GM06990 (cell line): ENCODE measurements around the gene SLC23A1.
"Not testable (repeated sequence)": the region's sequence is repeated elsewhere in the genome, so short reads cannot be mapped to it uniquely, and the experiment has no call there.

Source experiments
- DNase-seq: peaks from one replicate; pipeline ENCODE4 v3.0.0-alpha.2; 2011; ENCODE audit not compliant: insufficient read length; ENCODE audit errors: extremely low read depth
- H3K27me3 ChIP-seq: replicated peaks from 2 replicates; pipeline ENCODE4 v1.6.0; 2011; ENCODE audit warnings: low read length; ENCODE audit not compliant: control insufficient read depth, insufficient read depth
- H3K36me3 ChIP-seq: 2 replicates; pipeline ENCODE4 v1.5.1; 2011; ENCODE audit warnings: low read length; ENCODE audit not compliant: control insufficient read depth, insufficient read depth
- H3K4me3 ChIP-seq: replicated peaks from 2 replicates; pipeline ENCODE4 v1.5.1; 2011; ENCODE audit warnings: low read depth, mild to moderate bottlenecking, control low read depth, low read length
- TF ChIP-seq, protein P1 (sequence below): IDR thresholded peaks from 2 replicates; pipeline ENCODE4 v1.5.1; 2011; ENCODE audit warnings: low read length, control low read depth, mild to moderate bottlenecking, inconsistent platforms; ENCODE audit not compliant: insufficient read depth, poor library complexity, severe bottlenecking

The SLC23A1 gene

DNA sequence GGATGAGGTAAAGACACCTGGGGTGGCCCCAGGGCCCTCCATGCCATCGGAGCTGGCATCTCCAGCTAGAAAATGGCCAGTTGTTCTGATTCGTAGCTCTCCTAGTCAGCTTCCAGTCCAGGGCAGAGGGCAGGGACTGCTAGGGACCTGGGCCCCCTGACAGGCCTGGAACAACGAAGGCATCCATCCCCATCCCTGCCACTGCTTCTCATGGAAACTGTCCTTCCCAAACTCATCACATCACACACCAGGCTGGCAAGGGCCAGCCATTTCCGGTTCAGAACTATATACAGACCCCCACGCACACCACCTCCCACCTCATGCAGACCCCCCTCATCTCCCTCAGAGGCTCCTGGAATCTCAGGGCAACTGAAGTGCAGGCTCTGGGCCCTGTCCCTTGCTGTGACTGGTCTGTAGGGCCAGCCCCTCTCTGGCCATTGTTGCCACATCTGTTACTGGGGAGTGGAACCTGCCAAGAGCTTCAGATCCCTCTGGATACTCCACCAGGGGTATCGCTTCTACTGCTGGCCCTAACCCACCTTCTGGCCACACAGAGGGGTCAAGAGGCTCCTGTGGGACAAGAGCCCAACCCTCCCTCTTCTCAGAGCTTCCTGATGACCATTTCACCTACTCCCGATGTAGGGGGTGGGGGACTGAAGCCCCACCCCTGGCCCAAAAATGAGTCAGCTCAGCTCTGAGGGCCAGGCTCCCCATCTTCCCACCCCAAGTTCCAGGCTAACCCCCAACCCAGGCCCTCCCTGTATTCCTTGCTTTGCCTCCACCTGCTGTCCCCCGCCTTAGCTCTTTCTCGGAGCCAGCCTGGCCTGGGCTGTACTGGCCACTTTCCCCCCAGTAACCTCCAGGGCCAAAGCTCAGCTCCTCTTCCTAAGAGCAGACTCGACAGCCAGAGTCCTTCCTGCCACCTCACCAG lies 7.8 kb upstream of the SLC23A1 start:
- Histone ChIP-seq H3K36me3 (peaks cover 7% of the 10 kb centered on the region), H3K27me3 (no peaks in the 10 kb centered on the region), H3K4me3 (peak overlapping the region; percentile 68)
- DNase-seq = no peak
- TF ChIP-seq, protein P1, sequence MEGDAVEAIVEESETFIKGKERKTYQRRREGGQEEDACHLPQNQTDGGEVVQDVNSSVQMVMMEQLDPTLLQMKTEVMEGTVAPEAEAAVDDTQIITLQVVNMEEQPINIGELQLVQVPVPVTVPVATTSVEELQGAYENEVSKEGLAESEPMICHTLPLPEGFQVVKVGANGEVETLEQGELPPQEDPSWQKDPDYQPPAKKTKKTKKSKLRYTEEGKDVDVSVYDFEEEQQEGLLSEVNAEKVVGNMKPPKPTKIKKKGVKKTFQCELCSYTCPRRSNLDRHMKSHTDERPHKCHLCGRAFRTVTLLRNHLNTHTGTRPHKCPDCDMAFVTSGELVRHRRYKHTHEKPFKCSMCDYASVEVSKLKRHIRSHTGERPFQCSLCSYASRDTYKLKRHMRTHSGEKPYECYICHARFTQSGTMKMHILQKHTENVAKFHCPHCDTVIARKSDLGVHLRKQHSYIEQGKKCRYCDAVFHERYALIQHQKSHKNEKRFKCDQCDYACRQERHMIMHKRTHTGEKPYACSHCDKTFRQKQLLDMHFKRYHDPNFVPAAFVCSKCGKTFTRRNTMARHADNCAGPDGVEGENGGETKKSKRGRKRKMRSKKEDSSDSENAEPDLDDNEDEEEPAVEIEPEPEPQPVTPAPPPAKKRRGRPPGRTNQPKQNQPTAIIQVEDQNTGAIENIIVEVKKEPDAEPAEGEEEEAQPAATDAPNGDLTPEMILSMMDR = no peak

DNA sequence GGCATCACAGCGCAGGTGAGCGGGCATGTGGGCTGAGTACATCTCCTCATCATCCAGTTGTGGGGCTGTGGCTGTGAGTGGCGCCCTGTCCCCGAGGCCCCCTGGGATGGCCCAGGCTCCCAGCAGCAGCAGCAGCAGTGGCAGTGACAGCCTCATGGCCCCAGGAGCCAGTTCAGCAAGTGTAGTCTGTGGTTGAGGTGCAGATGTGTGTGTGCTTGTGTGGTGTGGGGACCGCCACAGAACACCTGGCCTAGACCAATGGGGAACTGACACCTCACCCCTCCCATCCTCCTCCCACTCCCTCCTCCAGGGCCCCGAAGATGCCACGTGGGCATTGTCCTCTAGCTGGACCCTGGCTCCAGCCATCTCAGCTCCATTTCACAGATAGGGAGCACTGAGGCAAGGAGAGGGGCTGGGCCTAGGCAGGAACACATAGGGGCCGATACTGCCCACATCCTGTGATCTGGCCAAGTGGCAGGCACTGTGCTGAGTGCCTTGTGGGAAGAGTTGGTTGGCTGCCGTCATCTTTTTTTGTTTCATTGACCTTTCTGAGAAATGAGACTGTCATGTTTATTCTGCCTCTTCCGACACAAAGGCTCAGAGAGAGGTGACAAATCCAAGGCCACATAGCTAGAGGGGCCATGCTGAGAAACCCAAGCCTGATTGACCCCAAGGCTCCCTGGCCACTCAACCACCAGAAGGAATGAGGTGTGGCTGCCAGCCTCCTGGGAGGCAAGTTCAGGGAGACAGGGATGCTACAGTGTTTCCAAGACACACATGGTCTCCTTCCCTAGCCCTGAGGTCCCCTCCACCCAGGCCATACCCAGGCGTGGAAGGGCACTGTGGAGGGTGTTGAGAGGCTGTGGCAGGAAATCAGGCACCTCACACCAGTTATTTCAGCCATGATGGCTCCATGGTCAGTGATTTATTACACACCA lies 6.9 kb upstream of the SLC23A1 start, which contains the start of gene MZB1:
Gene MZB1, minus strand, starts transcription at position 213 of the 938 bp plus-strand sequence. Its CDS starts 57 bp downstream, at position 156.
- no peaks in the 10 kb centered on the region for H3K27me3 ChIP-seq
- TF ChIP-seq, protein P1 = no peak

DNA sequence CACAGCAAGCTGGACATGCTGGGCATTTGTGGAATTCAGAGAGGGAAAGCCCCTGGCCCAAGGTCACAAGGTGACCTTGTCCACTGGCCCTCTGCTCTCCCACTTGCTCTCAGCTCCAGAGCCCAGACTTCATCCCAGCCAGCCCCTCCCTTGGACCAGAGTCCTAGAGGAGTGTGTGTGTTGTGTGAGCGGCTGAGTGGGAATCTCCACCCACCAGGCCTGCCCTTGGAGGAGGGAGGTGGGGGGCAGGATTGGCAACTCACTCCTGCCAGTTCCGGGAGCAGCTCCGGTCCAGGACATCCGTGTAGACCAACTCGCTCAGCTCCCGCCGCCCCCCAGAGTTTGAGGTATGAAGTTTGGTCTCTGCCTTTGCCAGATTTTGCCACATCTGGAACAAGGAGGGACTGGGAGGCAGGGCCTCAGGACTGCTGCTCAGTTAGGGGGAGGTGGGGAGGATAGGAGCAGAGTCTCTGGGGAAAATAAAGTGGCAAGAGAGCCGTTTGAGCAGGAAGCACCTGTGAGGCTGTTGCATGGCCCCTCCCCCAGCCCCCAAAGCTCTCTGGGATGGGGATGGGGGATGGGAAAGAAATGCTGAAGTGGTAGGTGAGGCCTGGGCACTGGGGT lies 5.2 kb upstream of the SLC23A1 start:
- TF ChIP-seq, protein P1 = no peak
- Histone ChIP-seq H3K4me3 (peak overlapping the region; percentile 82), H3K27me3 (no peaks in the 10 kb centered on the region), H3K36me3 (peaks cover 6% of the 10 kb centered on the region)
- DNase-seq = peak; percentile 73

More for the DNA sequence above, 6.9 kb upstream of the SLC23A1 start, which contains the start of gene MZB1:
- peaks cover 6% of the 10 kb centered on the region for H3K36me3 ChIP-seq
- peak; percentile 91 for DNase-seq
- peak within 1 kb of the TSS; percentile 82 for H3K4me3 ChIP-seq

DNA sequence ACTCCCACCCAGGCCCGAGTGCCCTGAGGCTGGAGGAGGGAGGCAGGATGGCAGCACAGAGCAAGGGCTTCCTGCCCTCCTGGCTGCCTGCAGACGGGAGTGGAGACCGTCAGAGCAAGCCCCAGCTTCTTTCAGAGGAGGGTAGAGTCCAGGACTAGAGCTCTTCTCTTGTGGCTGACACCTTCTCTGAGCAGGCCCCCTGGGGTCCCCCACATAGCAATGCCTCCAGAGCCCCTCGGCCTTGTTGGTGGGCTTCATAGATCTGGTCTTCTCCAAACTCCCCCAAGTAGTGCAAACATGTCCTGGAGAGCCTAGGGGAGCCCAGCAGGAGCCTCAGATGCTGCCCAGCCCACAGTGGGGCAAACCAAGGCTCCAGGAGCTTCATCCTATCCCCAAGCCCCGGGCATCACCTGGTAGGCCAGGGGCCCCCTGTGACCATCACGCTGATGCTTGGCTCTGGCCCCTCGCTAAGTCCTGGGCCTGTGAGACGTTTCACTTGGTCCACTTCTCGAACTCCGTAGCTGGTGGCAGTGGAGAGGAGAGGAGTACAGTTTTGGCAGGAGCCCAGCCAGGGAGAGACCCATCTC lies 4.6 kb upstream of the SLC23A1 start:
- TF ChIP-seq, protein P1 = no peak
- H3K36me3 ChIP-seq = peaks cover 6% of the 10 kb centered on the region
- no peak for DNase-seq
- H3K27me3 ChIP-seq = no peaks in the 10 kb centered on the region
- peak overlapping the region; percentile 82 for H3K4me3 ChIP-seq

DNA sequence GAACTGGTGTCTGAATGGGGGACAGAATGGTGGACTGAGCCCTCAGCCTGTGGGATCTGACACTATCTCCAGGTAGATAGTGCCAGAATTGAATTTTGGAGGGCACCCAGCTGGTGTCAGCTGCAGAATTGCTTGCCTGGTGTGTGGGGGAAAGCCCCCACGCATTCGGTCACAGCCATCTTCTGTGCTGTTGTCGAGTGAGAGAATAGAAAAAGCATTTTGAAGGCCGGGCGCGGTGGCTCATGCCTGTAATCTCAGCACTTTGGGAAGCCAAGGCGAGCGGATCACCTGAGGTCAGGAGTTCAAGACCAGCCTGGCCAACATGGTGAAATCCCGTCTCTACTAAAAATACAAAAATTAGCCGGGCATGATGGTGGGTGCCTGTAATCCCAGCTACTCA lies 3.9 kb upstream of the SLC23A1 start:
- not testable (repeated sequence) for H3K36me3 ChIP-seq, DNase-seq, H3K4me3 ChIP-seq, H3K27me3 ChIP-seq
